Measurements from ENCODE around the gene CADPS.

CADPS gene

GRCh38 chr3:62355703-62356102 lies 519.5 kb downstream of the CADPS start:
- DNase-seq (ENCODE audit: low read depth, low spot score): no peak

All from ELF-1 (cell line).